Stimulated activated CD8-positive, alpha-beta memory T cell treated with anti-CD3 and anti-CD28 coated beads, Interleukin-12 subunit alpha, Interleukin-12 subunit beta, amount 100 ng/mL, for 24 hours (primary cell): ENCODE measurements around the gene TUBB.
A peak's percentile ranks its signal among the peaks of the same experiment; 100 is the strongest.
"Not testable (repeated sequence)": the region's sequence is repeated elsewhere in the genome, so short reads cannot be mapped to it uniquely, and the experiment has no call there.

Experiments used
- DNase-seq: peaks from one replicate; pipeline ENCODE4 v3.0.0-alpha.2; 2020; ENCODE audit errors: extremely low read depth

The TUBB gene

DNA sequence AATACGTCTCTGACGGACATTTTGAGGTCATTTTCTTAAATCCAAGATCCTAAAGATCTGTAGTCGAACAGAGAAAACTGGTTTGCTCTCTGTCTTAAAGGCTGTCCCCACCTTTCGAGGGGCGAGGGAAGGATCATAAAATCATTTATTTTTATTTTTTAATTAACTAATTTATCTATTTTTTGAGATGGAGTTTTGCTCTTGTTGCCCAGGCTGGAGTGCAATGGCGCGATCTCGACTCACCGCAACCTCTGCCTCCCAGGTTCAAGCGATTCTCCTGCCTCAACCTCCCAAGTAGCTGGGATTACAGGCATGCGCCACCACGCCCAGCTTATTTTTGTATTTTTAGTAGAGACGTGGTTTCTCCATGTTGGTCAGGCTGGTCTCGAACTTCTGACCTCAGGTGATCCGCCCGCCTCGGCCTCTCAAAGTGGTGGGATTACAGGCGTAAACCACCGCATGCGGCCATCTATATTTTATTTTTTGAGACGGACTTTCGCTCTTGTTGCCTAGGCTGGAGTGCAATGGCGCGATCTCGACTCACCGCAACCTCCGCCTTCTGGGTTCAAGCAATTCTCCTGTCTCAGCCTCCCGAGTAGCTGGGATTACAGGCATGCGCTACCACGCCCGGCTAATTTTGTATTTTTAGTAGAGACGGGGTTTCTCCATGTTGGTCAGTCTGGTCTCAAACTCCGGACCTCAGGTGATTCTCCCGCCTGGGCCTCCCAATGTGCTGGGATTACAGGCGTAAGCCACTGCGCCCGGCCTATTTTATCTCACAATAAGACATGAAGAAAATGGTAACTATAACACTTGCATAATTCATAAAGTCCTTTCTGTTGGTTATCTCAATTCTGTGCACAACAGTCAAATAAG is 2.1 kb upstream of the TUBB start:
- DNase-seq, result not testable (repeated sequence)

DNA sequence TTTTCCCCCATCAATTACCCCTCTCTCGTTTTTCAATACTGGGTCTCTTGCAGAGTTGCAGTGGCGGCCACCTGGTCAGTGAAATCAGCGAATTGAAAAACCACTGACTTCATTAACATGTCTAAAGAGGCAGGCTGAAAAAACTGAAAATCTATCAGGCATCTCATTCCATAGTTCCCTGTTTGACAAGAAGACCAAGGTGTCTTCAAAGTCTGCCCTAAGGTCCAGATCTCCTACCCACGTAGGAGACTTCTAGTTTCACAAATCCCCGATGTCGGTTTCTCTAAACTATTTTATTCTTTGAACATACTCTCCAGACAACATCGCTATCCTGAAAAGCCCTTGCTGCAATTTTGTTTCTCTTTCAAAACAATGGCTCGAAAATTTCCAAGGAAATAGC is 796 bp upstream of the TUBB start:
- DNase-seq, result no peak

DNA sequence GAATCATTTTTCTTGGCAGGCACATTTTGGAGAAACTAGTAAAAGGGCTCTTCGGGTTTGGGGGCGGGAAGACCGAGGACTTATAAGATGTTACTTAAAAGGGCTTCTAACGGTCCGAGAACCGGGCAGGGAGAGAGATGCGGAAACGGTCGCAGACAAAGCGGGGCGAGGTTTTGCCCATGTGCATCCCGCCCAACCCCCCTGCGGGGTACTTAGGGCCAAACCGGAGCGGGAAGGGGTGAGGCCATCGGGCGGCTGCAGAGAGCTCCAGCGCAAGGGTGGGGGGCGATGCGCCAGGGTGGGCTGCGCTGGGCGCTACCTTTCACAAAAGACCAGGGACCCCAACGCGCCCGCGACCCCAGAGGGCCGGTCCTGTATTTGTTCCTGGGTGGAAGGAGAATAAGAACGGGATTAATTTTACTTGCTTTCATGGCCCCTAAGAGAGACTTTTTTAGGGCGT is 616 bp downstream of the TUBB start:
- DNase-seq, result no peak

DNA sequence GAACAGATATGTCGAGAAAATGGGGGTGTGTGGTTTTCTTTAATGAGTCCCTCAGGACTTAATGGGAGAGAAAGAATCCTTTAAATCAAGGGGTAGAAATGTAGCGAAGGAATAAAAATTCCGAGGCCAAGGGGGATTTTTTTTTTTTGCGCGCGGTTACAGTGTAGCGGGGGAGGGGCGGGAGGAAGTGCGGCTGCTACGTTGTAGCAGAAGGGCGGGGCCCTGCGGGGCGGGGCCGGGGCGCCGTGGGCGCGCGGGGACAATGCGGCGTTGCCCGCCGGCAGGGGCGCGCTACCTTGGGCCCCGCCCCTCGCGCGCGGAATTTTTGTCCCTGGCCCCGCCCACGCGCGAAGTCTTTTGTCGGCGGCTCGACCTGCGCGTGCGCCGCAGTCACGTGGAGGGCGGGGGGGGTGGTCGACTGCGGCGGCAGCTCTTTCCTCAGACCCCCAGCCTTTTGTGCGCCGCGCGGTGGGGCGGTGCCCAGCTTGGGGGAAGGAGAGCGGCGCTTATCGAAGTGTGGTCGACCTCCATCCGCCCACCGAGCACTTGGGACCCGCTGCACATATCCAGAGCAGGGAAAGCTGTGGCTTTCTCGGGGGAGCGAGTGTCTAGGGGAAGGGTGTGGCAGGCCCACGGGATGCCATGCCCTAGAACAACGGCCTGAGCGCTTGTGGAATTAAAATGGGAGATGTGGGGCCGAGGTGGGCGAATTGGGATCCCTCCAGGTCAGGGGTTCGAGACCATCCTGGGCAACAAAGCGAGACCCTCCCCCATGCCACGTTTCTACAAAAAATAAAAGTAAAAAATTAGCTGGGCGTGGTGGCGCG is 1.3 kb downstream of the TUBB start:
- peak; percentile 96 for DNase-seq

DNA sequence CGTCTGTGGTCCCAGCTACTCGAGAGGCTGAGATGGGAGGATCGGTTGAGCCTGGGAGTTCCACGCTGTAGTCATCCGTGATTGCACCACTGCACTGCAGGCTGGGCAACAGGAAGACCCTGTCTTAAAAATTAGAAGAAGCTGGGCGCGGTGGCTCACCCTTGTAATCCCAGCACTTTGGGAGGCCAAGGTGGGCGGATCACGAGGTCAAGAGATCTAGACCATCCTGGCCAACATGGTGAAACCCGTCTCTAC is 1.8 kb downstream of the TUBB start:
- not testable (repeated sequence) for DNase-seq

DNA sequence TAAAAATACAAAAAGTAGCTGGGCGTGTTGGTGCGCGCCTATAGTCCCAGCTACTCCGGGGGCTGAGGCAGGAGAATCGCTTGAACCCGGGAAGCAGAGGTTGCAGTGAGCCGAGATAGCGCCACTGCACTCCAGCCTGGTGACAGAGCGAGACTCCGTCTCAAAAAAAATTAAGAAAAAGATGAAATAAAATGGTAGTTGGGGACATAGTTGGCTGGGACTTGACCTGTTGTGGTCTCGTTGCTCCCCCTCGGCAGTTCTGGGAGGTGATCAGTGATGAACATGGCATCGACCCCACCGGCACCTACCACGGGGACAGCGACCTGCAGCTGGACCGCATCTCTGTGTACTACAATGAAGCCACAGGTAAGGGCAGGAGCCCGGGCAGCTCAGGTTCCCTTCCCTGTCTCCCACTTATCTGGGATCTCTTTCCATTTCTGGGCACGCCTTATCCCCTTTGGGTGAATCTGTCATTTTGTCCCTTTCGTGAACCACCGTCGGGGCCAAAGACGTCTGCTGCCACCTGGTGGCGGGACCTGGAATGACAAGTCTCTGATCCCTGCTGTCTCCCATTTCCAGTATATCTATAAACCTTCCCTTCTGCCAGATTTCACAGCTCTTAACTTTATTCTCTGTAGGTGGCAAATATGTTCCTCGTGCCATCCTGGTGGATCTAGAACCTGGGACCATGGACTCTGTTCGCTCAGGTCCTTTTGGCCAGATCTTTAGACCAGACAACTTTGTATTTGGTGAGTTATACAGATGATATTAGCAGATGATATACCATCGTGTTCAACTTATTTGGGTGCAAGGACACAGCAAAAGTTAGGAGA is 2.3 kb downstream of the TUBB start:
- DNase-seq, result no peak

DNA sequence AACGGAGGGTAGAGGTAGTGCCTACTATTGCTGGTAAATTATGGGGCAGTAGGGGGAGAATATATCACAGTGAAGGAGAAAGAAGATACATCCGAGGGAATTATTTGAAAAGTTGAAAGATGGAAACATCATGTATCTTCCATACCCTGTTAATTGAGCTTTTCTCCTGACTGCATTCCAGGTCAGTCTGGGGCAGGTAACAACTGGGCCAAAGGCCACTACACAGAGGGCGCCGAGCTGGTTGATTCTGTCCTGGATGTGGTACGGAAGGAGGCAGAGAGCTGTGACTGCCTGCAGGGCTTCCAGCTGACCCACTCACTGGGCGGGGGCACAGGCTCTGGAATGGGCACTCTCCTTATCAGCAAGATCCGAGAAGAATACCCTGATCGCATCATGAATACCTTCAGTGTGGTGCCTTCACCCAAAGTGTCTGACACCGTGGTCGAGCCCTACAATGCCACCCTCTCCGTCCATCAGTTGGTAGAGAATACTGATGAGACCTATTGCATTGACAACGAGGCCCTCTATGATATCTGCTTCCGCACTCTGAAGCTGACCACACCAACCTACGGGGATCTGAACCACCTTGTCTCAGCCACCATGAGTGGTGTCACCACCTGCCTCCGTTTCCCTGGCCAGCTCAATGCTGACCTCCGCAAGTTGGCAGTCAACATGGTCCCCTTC is 3.1 kb downstream of the TUBB start:
- not testable (repeated sequence) for DNase-seq

DNA sequence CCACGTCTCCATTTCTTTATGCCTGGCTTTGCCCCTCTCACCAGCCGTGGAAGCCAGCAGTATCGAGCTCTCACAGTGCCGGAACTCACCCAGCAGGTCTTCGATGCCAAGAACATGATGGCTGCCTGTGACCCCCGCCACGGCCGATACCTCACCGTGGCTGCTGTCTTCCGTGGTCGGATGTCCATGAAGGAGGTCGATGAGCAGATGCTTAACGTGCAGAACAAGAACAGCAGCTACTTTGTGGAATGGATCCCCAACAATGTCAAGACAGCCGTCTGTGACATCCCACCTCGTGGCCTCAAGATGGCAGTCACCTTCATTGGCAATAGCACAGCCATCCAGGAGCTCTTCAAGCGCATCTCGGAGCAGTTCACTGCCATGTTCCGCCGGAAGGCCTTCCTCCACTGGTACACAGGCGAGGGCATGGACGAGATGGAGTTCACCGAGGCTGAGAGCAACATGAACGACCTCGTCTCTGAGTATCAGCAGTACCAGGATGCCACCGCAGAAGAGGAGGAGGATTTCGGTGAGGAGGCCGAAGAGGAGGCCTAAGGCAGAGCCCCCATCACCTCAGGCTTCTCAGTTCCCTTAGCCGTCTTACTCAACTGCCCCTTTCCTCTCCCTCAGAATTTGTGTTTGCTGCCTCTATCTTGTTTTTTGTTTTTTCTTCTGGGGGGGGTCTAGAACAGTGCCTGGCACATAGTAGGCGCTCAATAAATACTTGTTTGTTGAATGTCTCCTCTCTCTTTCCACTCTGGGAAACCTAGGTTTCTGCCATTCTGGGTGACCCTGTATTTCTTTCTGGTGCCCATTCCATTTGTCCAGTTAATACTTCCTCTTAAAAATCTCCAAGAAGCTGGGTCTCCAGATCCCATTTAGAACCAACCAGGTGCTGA is 3.9 kb downstream of the TUBB start:
- DNase-seq, result not testable (repeated sequence)

DNA sequence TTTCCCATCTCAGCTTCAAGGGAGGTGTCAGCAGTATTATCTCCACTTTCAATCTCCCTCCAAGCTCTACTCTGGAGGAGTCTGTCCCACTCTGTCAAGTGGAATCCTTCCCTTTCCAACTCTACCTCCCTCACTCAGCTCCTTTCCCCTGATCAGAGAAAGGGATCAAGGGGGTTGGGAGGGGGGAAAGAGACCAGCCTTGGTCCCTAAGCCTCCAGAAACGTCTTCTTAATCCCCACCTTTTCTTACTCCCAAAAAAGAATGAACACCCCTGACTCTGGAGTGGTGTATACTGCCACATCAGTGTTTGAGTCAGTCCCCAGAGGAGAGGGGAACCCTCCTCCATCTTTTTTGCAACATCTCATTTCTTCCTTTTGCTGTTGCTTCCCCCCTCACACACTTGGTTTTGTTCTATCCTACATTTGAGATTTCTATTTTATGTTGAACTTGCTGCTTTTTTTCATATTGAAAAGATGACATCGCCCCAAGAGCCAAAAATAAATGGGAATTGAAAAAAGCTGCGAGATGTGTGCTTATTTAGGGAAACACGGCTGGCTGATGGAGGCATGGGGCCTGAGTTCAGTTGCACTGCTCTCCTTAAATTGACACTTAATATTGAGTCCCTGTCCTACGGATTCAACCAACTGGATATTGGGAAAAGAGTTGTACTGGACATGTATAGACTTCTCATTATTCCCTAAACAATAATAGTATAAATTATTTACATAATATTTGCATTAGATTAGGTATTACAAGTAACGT is 4.9 kb downstream of the TUBB start:
- no peak for DNase-seq

DNA sequence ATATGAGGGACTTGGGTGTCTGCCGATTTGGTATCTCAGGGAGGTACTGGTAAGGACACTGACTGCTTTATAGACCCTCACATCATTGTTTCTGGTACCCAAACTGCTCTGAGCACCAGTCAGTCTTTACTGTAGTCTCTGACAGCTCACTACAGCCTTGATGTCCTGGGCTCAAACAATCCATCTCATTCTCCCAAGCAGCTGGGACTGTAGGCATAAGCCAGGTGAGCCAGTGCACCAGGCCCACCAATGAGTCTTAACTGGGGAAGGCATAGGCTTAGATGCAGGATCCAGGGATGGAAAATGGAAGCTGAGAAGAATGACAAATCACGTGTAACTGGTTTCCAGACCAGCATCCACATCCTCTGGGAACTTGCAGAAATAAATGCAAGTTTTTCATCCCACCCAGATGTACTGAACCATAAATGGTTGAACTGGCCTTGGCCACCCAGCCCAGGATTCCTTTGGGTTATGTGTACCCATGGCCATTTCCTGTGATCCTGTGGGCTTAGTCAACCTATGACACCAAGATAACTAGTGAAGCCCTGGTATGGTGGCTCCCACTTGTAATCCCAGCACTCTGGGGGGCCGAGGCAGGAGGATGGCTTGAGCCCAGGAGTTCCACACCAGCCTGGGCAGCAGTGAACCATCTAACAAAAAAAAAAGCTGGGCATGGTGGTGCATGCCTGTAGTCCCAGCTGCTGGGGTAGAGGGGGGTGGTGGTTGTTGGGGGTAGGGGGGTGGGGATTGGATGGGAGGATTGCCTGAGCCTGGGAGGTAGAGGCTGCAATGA is 5.8 kb downstream of the TUBB start:
- no peak for DNase-seq

DNA sequence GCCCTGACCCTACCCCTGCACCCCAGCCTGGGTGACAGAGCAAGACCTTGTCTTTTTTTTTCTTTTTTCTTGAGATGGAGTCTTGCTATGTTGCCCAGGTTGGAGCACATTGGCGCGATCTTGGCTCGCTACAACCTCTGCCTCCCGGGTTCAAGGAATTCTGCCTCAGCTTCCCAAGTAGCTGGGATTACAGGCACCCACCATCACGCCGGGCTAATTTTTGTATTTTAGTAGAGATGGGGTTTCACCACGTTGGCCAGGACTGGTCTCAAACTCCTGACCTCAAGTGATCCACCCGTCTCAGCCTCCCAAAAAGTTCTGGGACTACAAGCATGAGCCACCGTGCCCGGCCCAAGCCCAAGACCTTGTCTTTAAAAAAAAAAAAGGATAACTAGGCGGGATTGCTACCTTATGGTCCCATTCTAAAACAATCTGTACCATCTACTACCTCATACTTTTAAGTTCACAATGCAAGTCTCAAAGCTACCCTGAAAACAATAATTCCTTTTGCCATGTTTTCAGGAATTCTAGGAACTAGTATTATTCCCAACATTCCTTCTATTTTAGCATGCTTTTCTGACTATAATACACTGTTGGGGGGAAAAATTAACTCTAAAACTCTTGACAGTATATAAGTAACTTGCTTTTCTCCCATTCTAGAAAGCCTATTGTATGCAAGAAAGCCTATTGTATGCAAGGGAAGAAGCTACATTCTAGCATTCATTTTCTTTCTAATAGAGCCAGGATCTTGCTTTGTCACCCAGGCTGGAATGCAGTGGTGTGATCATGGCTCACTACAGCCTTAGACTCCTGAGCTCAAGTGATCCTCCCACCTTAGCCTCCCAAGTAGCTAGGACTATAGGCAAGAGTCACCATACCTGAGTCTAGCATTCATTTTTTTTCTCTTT is 6.6 kb downstream of the TUBB start:
- DNase-seq, result no peak

DNA sequence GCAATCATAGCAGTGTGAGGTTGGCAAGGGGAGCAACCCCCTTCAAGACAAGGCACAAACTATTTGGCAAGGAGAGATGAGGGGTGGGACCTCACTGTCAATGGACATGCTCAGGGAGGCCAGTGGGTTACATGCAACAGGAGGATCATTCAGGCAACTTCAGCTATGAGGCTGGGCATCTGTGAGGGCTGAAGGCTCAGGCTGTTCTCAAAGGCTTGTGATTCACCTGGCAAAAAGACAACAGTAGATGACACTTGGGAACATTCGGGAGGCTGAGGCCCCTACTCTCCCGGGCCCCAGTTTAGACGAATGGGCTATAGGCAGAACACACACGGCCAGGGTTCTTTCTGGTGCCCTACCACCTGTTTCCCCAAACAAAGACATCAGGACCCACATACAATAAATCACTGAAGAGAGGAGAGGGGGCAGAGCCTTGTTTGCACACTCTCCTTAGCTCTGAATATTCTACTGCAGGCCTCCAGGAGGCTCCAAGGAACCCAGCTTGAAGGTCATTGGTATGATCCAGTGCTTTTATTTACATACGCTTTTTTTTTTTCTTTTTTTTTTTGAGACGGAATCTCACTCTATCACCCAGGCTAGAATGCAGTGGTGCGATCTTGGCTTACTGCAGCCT is 7.9 kb downstream of the TUBB start:
- no peak for DNase-seq

DNA sequence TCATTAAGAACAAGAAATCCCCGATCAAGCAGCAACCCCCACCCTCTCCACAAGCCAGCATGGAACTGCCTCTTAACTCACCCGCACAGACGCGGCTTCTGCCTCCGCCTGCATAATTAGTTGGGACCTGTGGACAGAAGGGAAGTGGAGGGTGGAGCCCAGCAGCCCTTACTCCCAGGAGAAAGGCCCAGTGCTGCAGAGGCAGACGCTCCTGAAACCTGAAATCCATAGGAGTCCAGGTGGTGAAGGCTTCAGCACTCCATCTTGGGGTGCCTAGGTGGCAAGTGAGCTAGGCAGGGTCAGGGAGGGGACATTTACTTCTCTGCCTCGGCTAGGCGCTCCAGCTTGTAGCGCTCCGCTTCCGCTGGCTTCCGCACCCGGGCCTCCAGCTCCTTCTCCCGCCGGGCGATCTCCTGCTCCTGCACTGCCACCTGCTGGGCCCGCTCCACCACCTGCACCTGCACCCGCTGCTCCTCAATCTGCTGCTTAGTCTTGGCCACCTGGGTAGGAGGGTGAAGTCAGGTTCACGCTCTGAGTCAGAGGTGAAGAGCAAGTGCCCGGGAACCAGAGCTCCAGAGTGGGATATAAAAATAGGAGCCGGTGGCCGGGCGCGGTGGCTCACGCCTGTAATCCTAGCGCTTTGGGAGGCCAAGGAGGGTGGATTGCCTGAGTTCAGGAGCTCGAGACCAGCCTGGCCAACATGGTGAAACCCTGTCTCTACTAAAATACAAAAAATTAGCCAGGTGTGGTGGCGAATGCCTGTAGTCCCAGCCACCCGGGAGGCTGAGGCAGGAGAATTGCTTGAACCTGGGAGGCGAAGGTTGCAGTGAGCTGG is 10.7 kb downstream of the TUBB start:
- DNase-seq, result no peak

DNA sequence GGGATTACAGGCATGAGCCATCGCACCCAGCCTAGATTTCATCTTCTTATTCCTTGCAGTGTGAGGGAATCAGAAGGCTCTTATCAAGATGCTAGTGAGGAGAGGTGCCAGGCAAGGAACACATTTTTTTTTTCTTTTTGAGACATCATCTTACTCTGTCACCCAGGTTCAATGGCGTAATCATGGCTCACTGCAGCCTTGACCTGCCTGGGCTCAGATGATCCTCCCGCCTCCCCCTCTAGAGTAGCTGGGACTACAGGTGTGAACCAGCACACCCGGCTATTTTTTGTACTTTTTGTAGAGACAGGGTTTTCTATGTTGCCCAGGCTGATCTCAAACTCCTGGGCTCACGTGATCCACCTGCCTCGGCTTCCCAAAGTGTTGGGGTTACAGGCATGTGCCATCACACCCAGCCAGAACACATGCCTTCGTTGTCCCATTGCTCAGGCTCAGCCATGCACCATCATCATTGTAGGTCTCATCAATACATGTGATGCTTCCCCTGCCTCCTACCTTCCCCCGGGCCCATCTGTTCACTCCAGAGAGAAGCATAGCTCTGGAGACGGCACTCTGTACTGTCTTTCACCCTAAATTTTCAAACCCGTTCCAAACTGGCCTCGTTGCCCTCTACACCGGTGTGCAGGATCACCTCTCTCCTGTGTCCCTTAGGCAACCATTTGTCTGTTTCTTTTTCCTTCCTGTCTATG is 12.2 kb downstream of the TUBB start:
- DNase-seq, result no peak

DNA sequence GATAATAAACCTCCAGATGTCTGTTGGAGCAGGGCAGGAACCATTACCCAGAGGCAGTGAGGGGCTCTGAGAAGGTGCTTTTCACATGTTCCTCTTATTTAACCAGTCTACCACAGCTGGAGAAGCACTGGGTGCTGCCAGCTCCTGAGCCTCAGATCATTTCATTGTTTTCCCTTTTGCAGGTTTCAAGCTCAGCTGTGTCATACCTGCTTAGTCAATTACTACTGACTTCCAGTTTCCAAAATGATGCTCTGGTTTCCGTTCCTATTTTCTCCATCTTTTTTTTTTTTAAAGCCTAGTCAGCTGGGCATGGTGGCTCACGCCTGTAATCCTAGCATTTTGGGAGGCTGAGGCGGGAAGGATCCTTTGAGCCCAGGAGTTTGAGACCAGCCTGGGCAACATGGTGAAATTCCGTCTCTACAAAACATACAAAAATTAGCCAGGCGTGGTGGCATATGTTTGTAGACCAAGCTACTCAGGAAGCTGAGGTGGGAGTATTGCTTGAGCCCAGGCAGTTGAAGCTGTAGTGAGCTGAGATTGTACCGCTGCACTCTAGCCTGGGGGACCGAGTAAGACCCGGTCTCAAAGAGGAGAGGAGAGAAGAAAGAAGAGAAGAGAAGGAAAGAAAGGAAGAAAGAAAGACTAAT is 15.6 kb downstream of the TUBB start:
- DNase-seq, result no peak
